H9 (cell line): ENCODE data around the gene RRP36. TPM values are rescaled to one million over a fixed set of nuclear protein-coding genes. Genes with fewer than 3 reads are reported as not detected.

Source experiments
- DNase-seq: peaks from one replicate; pipeline ENCODE4 v3.0.0-alpha.2; 2017
- H2AFZ ChIP-seq: one replicate; pipeline ENCODE4 v1.6.1; 2013; ENCODE audit warnings: mild to moderate bottlenecking, low read length, control low read depth, moderate library complexity
- H2AK5ac ChIP-seq: 2 replicates; pipeline ENCODE4 v1.6.1; 2013; ENCODE audit warnings: low read length, control low read depth, mixed read lengths; ENCODE audit not compliant: insufficient read length
- H2BK120ac ChIP-seq: one replicate; pipeline ENCODE4 v1.6.1; 2013; ENCODE audit warnings: low read depth, mild to moderate bottlenecking, low read length, control low read depth, inconsistent platforms; ENCODE audit not compliant: poor library complexity, severe bottlenecking
- H2BK12ac ChIP-seq: 2 replicates; pipeline ENCODE4 v1.6.1; 2013; ENCODE audit warnings: low read length, control low read depth, mixed read lengths, low read depth; ENCODE audit not compliant: insufficient read length
- H2BK15ac ChIP-seq: 2 replicates; pipeline ENCODE4 v1.6.1; 2013; ENCODE audit warnings: low read depth, low read length, control low read depth
- H2BK20ac ChIP-seq: one replicate; pipeline ENCODE4 v1.6.1; 2013; ENCODE audit warnings: low read depth, mild to moderate bottlenecking, low read length, control low read depth, inconsistent platforms; ENCODE audit not compliant: poor library complexity, severe bottlenecking
- H2BK5ac ChIP-seq: 2 replicates; pipeline ENCODE4 v1.6.1; 2013; ENCODE audit warnings: low read length, control low read depth, mixed read lengths; ENCODE audit not compliant: insufficient read length
- H3K14ac ChIP-seq: 2 replicates; pipeline ENCODE4 v1.6.1; 2013; ENCODE audit warnings: low read length, control low read depth; ENCODE audit not compliant: insufficient read depth
- H3K18ac ChIP-seq: 2 replicates; pipeline ENCODE4 v1.6.1; 2013; ENCODE audit warnings: low read depth, mild to moderate bottlenecking, mixed read lengths, low read length, control low read depth; ENCODE audit not compliant: insufficient read length
- H3K23ac ChIP-seq: 2 replicates; pipeline ENCODE4 v1.6.1; 2013; ENCODE audit warnings: low read length, control low read depth, mixed read lengths, low read depth; ENCODE audit not compliant: insufficient read length
- H3K23me2 ChIP-seq: 2 replicates; pipeline ENCODE4 v1.6.1; 2013; ENCODE audit warnings: low read depth, mild to moderate bottlenecking, mixed read lengths, low read length, control low read depth; ENCODE audit not compliant: insufficient read length, poor library complexity, severe bottlenecking
- H3K27ac ChIP-seq: 2 replicates; pipeline ENCODE4 v1.5.1; 2013; ENCODE audit warnings: low read length, control low read depth, mixed read lengths, low read depth; ENCODE audit not compliant: insufficient read length
- H3K27me3 ChIP-seq: 2 replicates; pipeline ENCODE4 v1.6.1; 2013; ENCODE audit warnings: low read length, control low read depth, inconsistent platforms; ENCODE audit not compliant: insufficient read depth
- H3K4ac ChIP-seq: 2 replicates; pipeline ENCODE4 v1.6.1; 2013; ENCODE audit warnings: low read depth, mild to moderate bottlenecking, control low read depth, inconsistent platforms, low read length, moderate library complexity
- H3K4me1 ChIP-seq: 2 replicates; pipeline ENCODE4 v1.6.1; 2013; ENCODE audit warnings: low read length, control low read depth, inconsistent platforms; ENCODE audit not compliant: insufficient read depth
- H3K4me2 ChIP-seq: 2 replicates; pipeline ENCODE4 v1.6.1; 2013; ENCODE audit warnings: low read length, control low read depth, mixed read lengths; ENCODE audit not compliant: insufficient read length, insufficient read depth
- H3K56ac ChIP-seq: 2 replicates; pipeline ENCODE4 v1.6.1; 2013; ENCODE audit warnings: low read depth, mild to moderate bottlenecking, mixed read lengths, low read length, control low read depth; ENCODE audit not compliant: insufficient read length
- H3K79me1 ChIP-seq: 2 replicates; pipeline ENCODE4 v1.6.1; 2013; ENCODE audit warnings: low read depth, mild to moderate bottlenecking, moderate library complexity, low read length, control low read depth, inconsistent platforms; ENCODE audit not compliant: insufficient read depth, poor library complexity, severe bottlenecking
- H3K79me2 ChIP-seq: 2 replicates; pipeline ENCODE4 v1.6.1; 2013; ENCODE audit warnings: low read length, control low read depth, inconsistent platforms; ENCODE audit not compliant: insufficient read depth
- H3K9ac ChIP-seq: 2 replicates; pipeline ENCODE4 v1.6.1; 2013; ENCODE audit warnings: low read length, control low read depth, mixed read lengths; ENCODE audit not compliant: insufficient read length; ENCODE audit errors: extremely low read depth
- H3K9me3 ChIP-seq: one replicate; pipeline ENCODE4 v1.6.1; 2013; ENCODE audit warnings: low read depth, low read length, inconsistent platforms; ENCODE audit not compliant: control insufficient read depth
- H3T11ph ChIP-seq: one replicate; pipeline ENCODE4 v1.6.1; 2013; ENCODE audit warnings: mild to moderate bottlenecking, low read length, control low read depth, inconsistent platforms
- H4K20me1 ChIP-seq: one replicate; pipeline ENCODE4 v1.6.1; 2013; ENCODE audit not compliant: control insufficient read depth, insufficient read length, insufficient read depth
- H4K5ac ChIP-seq: 2 replicates; pipeline ENCODE4 v1.6.1; 2013; ENCODE audit warnings: low read depth, mild to moderate bottlenecking, mixed read lengths, low read length, control low read depth; ENCODE audit not compliant: insufficient read length
- H4K8ac ChIP-seq: replicated peaks from 2 replicates; pipeline ENCODE4 v1.6.1; 2013; ENCODE audit warnings: low read length, control low read depth, mixed read lengths, low read depth; ENCODE audit not compliant: insufficient read length
- H4K91ac ChIP-seq: 2 replicates; pipeline ENCODE4 v1.6.1; 2013; ENCODE audit warnings: low read depth, mild to moderate bottlenecking, moderate library complexity, mixed read lengths, low read length, control low read depth; ENCODE audit not compliant: insufficient read length
- H3K27ac Mint-ChIP-seq, 3 experiments: 2 replicates in 2 of 3; 3 replicates in 1 of 3; pipeline ENCODE4 v1.8.0; 2020 to 2021; ENCODE audit warnings: mixed read lengths in 3 of 3, mild to moderate bottlenecking in 1 of 3, moderate library complexity in 1 of 3
- H3K27me3 Mint-ChIP-seq: 2 replicates; pipeline ENCODE4 v1.8.0; 2021; ENCODE audit warnings: low read depth, mild to moderate bottlenecking, moderate library complexity, mixed read lengths
- H3K36me3 Mint-ChIP-seq, 3 experiments: 2 replicates in 2 of 3; 3 replicates in 1 of 3; pipeline ENCODE4 v1.8.0; 2020 to 2021; ENCODE audit warnings: low read depth in 3 of 3, mixed read lengths in 3 of 3; ENCODE audit not compliant: insufficient read depth in 1 of 3
- H3K4me1 Mint-ChIP-seq, 2 experiments: 2 replicates each; pipeline ENCODE4 v1.8.0; 2020; ENCODE audit warnings: mixed read lengths in 2 of 2
- H3K4me3 Mint-ChIP-seq, 2 experiments: 2 replicates in 1 of 2; 3 replicates in 1 of 2; pipeline ENCODE4 v1.8.0; 2020 to 2021; ENCODE audit warnings: mild to moderate bottlenecking in 2 of 2, mixed read lengths in 2 of 2, moderate library complexity in 1 of 2
- H3K9me3 Mint-ChIP-seq, 2 experiments: 2 replicates in 1 of 2; 3 replicates in 1 of 2; pipeline ENCODE4 v1.8.0; 2020; ENCODE audit warnings: mild to moderate bottlenecking in 2 of 2, mixed read lengths in 2 of 2, moderate library complexity in 1 of 2
- CTCF ChIP-seq: fragments of 200-600 bp; sonication (generic); conservative IDR thresholded peaks from 3 replicates; pipeline ENCODE4 v1.8.0; 2021; ENCODE audit warnings: antibody characterized with exemption, mild to moderate bottlenecking
- WGBS: extraction: QIAGEN DNeasy Blood & Tissue Kit; methylation state at CpG from one replicate; pipeline ENCODE4 v1.1.7; 2013; ENCODE audit warnings: missing lambda C conversion rate, low lambda C conversion rate, mixed read lengths; ENCODE audit not compliant: insufficient read length; ENCODE audit errors: extremely low coverage; 5-methylcytosine and 5-hydroxymethylcytosine counted together
- total RNA-seq: library from RNA; stranded (reverse); gene quantifications from 2 replicates; pipeline ENCODE4 v1.2.1, GENCODE V29; 2021

Gene RRP36
- total RNA-seq, 1 experiment from 2014 or later = 117 TPM

- no peak overlapping the region for H2AK5ac ChIP-seq
- no peak overlapping the region for H4K5ac ChIP-seq
- H3K4ac ChIP-seq = no peak overlapping the region
- peaks cover 9% of the 10 kb centered on the region; the same call in 1 of the 2 replicates for H3K79me2 ChIP-seq
- no peak for TF ChIP-seq CTCF
- H3K27ac Mint-ChIP-seq = no peak overlapping the region
- H3K4me1 ChIP-seq = 0 out of 2 replicates have a peak, but pooled peaks cover 4% of the 10 kb centered on the region
- H4K91ac ChIP-seq = no peak overlapping the region
- H3T11ph ChIP-seq = no peak overlapping the region
- H3K9ac ChIP-seq = no peak overlapping the region
- no peak overlapping the region for H3K18ac ChIP-seq
- peaks cover 8 to 26% (median 17%) of the 10 kb centered on the region in 3 experiments; a peak in 6 of 7 replicates for H3K36me3 Mint-ChIP-seq
- H3K23me2 ChIP-seq = no peaks in the 10 kb centered on the region
- no peaks in the 10 kb centered on the region for H3K9me3 ChIP-seq
- no peak overlapping the region for H2BK12ac ChIP-seq
- H3K56ac ChIP-seq = no peak overlapping the region
- no peak overlapping the region for H3K4me3 Mint-ChIP-seq
- no peaks in the 10 kb centered on the region for H4K20me1 ChIP-seq
- WGBS = no CpG with 5 or more reads among the region's 12 CpGs
- H3K27me3 Mint-ChIP-seq = no peaks in the 10 kb centered on the region
- H3K9me3 Mint-ChIP-seq = no peaks in the 10 kb centered on the region
- peaks cover 16 to 22% of the 10 kb centered on the region in 2 experiments for H3K4me1 Mint-ChIP-seq
- H3K27ac ChIP-seq = no peak overlapping the region
- no peak overlapping the region for H2BK5ac ChIP-seq
- no peak overlapping the region for H2BK15ac ChIP-seq
- H2BK120ac ChIP-seq = no peak overlapping the region
- H3K4me2 ChIP-seq = no peak overlapping the region
- no peak overlapping the region for H3K23ac ChIP-seq
- peaks cover 3% of the 10 kb centered on the region for H3K79me1 ChIP-seq
- H2BK20ac ChIP-seq = no peak overlapping the region
- no peak overlapping the region for H4K8ac ChIP-seq
- no peak for DNase-seq
- H2AFZ ChIP-seq = no peak overlapping the region
- no peak overlapping the region for H3K14ac ChIP-seq
- no peaks in the 10 kb centered on the region for H3K27me3 ChIP-seq
Observed at GRCh38 chr6:43062818-43063217, 41.4 kb downstream of the RRP36 start.
